Muscle of leg (tissue), 11 donors: Measurements from ENCODE around the gene PLAGL1. TPM values are rescaled to one million over a fixed set of nuclear protein-coding genes. Genes with fewer than 3 reads are reported as not detected.

Experiments
- DNase-seq: peaks from one replicate; pipeline ENCODE4 v3.0.0; 2013
- H3K27ac ChIP-seq: one replicate; pipeline ENCODE4 v1.5.1; 2013; ENCODE audit warnings: mild to moderate bottlenecking, low read length, control low read depth
- H3K27me3 ChIP-seq: one replicate; pipeline ENCODE4 v1.6.1; 2013; ENCODE audit warnings: low read length; ENCODE audit not compliant: control insufficient read depth, insufficient read depth
- H3K36me3 ChIP-seq: one replicate; pipeline ENCODE4 v1.6.1; 2013; ENCODE audit warnings: low read length; ENCODE audit not compliant: control insufficient read depth, insufficient read depth
- H3K4me1 ChIP-seq: one replicate; pipeline ENCODE4 v1.6.1; 2013; ENCODE audit warnings: low read length; ENCODE audit not compliant: control insufficient read depth, insufficient read depth
- H3K4me3 ChIP-seq: one replicate; pipeline ENCODE4 v1.5.1; 2013; ENCODE audit warnings: low read length, control low read depth
- H3K9me3 ChIP-seq: replicated peaks from 2 replicates; pipeline ENCODE4 v1.6.1; 2013; ENCODE audit warnings: low read depth, low read length; ENCODE audit not compliant: control insufficient read depth
- WGBS: methylation state at CpG from one replicate; pipeline ENCODE4 v1.1.5; 2013; ENCODE audit warnings: missing lambda C conversion rate; ENCODE audit not compliant: insufficient coverage; 5-methylcytosine and 5-hydroxymethylcytosine counted together
- polyA plus RNA-seq, 8 donors: library from polyadenylated mRNA; unstranded; fragments of 120-200 nt; gene quantifications; one replicate each; pipeline versions ENCODE4 v1.2.1 to v1.2.3, GENCODE V29; 2013; ENCODE audit warnings: inconsistent platforms in 1 of 8, low replicate concordance in 1 of 8; ENCODE audit not compliant: insufficient read length in 8 of 8, insufficient read depth in 1 of 8
- total RNA-seq: library from RNA; stranded (reverse); fragments of 120-200 nt; gene quantifications from one replicate; pipeline ENCODE4 v1.2.4, GENCODE V29; 2013

The PLAGL1 gene
- total and polyA plus RNA-seq, 9 donors = 105 to 298 (median 237) TPM

DNA sequence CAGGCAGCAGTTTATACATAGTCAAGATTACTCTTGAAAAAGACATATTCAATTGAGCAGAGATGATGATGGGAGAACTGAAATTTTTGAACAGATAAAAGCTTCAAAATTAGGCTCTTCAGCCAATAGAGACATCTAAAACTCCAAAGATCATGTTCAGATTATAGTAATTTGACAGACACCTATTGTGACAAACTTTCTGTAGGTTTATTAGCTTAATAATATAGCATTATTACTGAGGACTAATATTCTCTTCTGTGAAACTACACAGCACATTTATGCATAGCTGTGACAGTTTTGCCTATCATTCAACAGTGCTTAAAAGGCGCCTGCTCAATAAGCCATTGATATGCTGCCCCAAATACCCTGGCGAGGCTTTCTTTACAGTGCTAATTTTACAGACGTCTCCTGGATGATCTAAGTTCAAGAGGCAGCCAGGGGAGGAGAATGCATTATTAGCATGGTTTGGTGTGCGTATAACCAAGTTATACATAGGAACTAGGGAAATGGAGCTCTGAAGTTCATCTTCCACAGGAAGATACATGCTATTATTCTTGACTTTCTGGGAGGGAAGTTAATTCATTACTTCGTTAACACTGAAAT lies 21.5 kb downstream of the PLAGL1 start:
- 51% methylated on average over 3 of the region's 5 CpGs for whole genome bisulfite sequencing
- H3K27me3 ChIP-seq = no peaks in the 10 kb centered on the region
- peak overlapping the region; percentile 38 for H3K27ac ChIP-seq
- peak; percentile 53 for DNase-seq
- no peak overlapping the region for H3K4me3 ChIP-seq
- no peaks in the 10 kb centered on the region for H3K4me1 ChIP-seq
- peaks cover 5% of the 10 kb centered on the region for H3K9me3 ChIP-seq
- H3K36me3 ChIP-seq = peaks cover 19% of the 10 kb centered on the region

DNA sequence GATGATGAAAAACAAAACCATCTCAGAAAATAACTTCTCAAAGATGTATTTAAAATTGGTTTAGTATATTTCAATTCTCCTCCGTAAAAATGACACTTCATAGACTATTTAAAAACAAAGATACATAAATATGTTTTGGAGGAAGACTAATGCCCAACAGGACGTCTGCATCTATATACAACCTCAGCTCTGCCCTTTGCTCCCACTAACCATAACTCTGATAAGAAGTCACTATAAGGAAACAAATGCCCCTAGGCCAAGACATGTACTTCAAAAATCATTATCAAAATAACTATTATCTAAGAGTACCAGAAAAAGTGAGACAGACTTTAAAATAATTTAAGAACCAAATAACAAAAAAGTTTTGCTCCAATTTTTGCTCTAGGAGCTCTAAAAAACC lies 23.4 kb downstream of the PLAGL1 start:
- H3K27me3 ChIP-seq = no peaks in the 10 kb centered on the region
- no peak for DNase-seq
- no CpG with 5 or more reads among the region's 2 CpGs for WGBS
- H3K4me1 ChIP-seq = no peaks in the 10 kb centered on the region
- no peak overlapping the region for H3K27ac ChIP-seq
- peaks cover 20% of the 10 kb centered on the region for H3K36me3 ChIP-seq
- H3K4me3 ChIP-seq = no peak overlapping the region
- peaks cover 5% of the 10 kb centered on the region for H3K9me3 ChIP-seq

DNA sequence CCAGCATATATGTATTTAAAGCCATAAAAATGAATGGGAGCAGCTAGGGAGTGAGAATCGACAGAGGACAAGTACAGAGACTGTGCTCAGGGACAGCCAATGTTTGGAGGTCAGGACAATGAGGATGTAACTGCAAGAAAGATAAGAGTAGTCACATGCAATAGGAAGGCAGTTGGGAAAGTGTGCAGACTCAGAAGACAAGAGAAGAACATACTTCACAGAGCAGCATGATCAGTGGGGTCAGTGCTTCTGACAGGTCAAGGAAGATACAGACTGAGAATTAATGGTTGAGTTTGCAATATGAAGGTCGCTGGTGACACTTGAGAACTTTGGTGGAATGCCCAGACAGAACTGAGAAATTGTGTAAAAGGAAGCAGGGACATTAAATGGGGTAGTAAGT lies 25.1 kb downstream of the PLAGL1 start:
- DNase-seq = no peak
- H3K36me3 ChIP-seq = peaks cover 17% of the 10 kb centered on the region
- WGBS = 85% methylated on average over 2 of the region's 2 CpGs
- no peaks in the 10 kb centered on the region for H3K9me3 ChIP-seq
- no peak overlapping the region for H3K27ac ChIP-seq
- H3K27me3 ChIP-seq = no peaks in the 10 kb centered on the region
- no peak overlapping the region for H3K4me3 ChIP-seq
- H3K4me1 ChIP-seq = no peaks in the 10 kb centered on the region

DNA sequence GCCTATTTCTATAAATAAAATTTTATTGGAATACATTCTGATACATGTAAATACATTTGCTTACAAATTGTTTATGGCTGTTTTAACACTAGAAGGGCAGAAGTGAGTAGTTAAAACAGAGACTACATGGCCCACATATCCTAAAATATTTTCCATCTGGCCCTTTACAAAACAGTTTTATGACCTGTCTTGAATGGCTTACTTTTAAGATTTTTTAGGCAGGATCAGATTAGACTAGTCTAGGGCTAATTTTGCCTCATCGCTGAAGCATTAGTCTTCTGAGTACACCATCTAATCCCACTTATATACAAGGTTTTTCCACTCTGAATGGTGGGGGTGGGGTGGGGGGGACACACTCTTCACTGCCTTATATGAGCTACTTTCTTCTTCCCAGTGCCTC lies 27.1 kb downstream of the PLAGL1 start:
- no CpG with 5 or more reads among the region's 1 CpG for WGBS
- DNase-seq = no peak

DNA sequence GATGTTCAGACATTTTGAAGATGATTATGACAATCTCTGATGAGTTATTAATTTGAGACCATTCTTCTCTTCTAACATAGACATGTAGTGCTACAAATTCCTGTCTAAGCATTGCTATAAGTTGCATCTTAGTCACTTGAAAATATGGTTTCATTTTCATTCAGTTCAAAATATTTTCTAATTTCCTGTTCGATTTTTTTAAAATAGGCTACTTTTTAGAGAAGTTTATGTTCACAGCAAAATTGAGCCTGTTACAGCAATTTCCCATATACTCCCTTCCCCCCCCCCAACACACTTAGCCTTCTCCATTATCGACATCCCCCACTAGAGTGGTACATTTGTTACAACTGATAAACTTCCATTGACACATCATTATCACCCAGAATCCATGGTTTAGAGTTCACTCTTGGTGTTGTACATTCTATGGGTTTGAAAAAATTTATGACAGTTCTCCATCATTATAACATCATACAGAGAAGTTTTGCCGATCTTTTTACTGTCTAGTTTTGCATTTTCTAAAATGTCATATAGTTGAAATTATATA lies 31.2 kb downstream of the PLAGL1 start:
- Histone ChIP-seq H3K4me1 (peaks cover 10% of the 10 kb centered on the region), H3K9me3 (no peaks in the 10 kb centered on the region), H3K36me3 (peaks cover 5% of the 10 kb centered on the region), H3K4me3 (no peak overlapping the region), H3K27me3 (no peaks in the 10 kb centered on the region), H3K27ac (no peak overlapping the region)
- no CpG with 5 or more reads among the region's 3 CpGs for WGBS
- DNase-seq = no peak

More for the DNA sequence above, 27.1 kb downstream of the PLAGL1 start:
- H3K27ac ChIP-seq = no peak overlapping the region
- peaks cover 17% of the 10 kb centered on the region for H3K36me3 ChIP-seq
- no peaks in the 10 kb centered on the region for H3K9me3 ChIP-seq
- no peak overlapping the region for H3K4me3 ChIP-seq
- no peaks in the 10 kb centered on the region for H3K4me1 ChIP-seq
- H3K27me3 ChIP-seq = no peaks in the 10 kb centered on the region

DNA sequence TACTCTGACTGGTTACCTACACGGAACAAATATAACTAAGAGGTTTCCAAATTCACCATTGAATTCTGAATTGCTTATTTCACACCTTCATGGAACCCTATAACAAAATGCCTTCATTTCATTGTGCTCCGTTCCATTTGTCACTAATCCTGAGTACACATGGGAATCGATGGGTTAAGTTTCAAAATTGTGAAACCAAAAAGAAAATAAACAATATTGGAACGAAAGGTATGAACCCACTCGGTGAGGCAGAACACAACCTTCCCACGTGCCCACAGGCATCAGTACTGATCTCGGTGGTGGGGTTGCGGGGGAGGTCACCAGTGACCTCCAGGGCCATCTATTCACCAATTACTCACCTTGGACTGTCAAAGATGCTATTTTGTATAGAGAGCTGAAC lies 34.0 kb downstream of the PLAGL1 start:
- H3K4me3 ChIP-seq = no peak overlapping the region
- WGBS = no CpG with 5 or more reads among the region's 8 CpGs
- no peaks in the 10 kb centered on the region for H3K27me3 ChIP-seq
- no peak overlapping the region for H3K27ac ChIP-seq
- DNase-seq = no peak
- H3K36me3 ChIP-seq = peaks cover 2% of the 10 kb centered on the region
- H3K4me1 ChIP-seq = peaks cover 11% of the 10 kb centered on the region
- no peaks in the 10 kb centered on the region for H3K9me3 ChIP-seq

DNA sequence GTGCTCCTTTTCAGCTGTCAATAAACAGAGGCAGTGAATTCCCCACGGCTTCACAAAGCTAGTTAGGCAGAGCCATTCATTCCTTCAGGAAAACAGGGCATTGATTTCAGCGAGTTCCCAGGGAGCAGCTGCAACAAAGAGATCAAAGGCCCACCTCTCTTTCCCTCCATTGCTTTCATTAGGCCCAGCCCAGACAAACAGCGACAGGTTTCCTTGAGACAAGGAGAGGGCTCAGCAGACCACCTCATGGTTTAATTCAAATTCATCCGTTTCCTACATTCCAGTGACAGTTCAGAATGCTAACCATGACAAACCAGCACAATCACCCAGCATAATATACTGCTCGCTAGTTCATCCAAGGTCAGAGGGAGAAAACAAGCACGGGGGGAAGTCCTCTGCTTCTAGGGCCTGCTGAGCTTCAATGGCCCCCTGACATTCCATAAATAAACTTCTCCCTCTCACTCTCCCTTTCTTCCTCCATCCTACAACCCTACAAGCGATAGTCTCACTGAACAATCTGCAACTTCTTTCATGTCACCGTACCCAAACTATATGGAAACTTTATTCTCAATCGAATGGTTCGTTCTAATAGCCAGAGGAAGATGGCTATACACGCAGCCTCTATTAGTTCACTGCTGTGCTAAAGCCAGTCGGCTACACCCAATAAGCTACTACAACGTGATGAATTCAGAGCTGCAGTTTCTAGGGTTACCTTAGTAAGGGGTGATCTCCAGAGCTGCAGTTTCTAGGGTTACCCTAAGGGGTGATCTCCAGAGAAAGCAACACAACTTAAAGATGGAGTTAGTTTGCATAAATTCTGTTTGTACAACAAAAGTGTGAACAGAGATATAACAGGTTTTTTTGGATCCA lies 34.7 kb downstream of the PLAGL1 start:
- DNase-seq = peak; percentile 45
- peaks cover 12% of the 10 kb centered on the region for H3K4me1 ChIP-seq
- H3K4me3 ChIP-seq = no peak overlapping the region
- H3K27ac ChIP-seq = peak overlapping the region; percentile 65
- H3K9me3 ChIP-seq = no peaks in the 10 kb centered on the region
- WGBS = 44% methylated on average over 9 of the region's 13 CpGs
- H3K27me3 ChIP-seq = no peaks in the 10 kb centered on the region
- peaks cover 6% of the 10 kb centered on the region for H3K36me3 ChIP-seq

DNA sequence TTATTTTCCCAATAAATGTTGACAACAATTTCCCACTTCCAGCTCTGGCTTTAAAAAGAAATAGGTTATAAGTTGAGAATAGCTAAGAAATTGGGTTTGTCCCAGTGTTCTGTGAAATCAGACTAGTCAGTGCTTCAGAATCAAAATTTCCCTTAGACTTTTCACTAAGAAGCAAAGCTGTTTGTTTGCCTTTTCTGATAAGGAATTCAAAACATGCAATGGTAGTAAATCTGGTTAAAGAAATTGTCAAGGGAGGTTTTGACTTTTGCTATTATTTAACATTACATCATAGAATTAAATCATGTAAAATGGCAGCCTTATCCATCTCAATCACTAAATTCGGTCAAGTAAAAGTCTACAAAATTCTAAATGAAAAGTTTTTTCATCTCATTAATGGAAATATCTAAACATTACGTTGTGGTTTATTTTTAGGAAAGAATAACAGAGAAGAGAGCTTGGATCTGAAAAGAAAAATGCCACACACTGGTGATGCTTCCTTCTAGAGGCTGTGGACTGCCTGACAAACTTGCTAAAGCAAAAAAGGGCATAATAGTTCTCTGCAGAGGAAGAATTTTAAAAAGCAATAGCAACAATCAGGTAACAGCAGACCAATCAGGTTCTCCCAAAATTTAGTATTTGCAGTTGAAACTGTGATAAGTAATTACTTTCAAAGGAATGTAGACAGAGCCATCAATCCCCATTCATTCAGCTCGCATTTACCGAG lies 36.4 kb downstream of the PLAGL1 start:
- Histone ChIP-seq H3K27me3 (no peaks in the 10 kb centered on the region), H3K9me3 (no peaks in the 10 kb centered on the region), H3K27ac (peak overlapping the region; percentile 66), H3K4me1 (peaks cover 18% of the 10 kb centered on the region), H3K4me3 (no peak overlapping the region), H3K36me3 (peaks cover 10% of the 10 kb centered on the region)
- peak; percentile 67 for DNase-seq
- WGBS = no CpG with 5 or more reads among the region's 4 CpGs

DNA sequence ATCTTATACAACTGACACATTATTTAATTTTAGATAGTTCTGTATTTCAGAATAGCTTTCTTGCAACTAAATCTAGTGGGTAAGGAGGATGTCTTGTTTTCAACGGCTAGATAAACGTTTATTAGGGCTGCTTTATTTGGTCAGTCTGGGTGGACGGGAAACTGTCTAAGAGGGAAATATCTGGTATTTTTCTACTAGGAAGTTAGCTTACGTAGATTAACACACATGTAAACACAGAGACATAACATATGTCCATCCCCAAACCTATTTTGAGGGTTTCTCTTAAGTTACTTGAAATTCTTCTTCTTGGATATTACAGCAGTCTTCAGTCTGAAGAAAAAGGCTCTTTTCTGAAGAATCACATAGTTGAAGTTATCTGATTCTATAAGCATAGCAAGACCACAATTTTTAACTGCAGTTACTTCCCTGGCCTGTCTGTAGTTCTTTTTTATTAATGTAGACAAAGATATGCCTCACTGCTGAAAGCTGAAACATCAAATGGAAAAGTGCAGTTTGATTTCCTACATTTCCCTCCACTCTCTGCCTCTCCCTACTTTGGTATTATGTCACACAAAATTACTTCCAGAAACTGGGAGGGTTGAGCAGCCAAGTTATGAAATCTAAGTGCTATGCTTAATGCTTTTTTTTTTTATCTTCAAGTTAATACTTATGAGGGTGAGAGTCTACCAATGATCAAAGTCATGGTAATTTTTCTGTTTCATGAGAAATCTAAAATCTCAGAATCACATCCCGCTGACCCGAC lies 37.4 kb downstream of the PLAGL1 start:
- peak; percentile 94 for DNase-seq
- Histone ChIP-seq H3K36me3 (peaks cover 12% of the 10 kb centered on the region), H3K27me3 (no peaks in the 10 kb centered on the region), H3K4me3 (no peak overlapping the region), H3K4me1 (peaks cover 21% of the 10 kb centered on the region), H3K9me3 (no peaks in the 10 kb centered on the region), H3K27ac (peak overlapping the region; percentile 66)
- no CpG with 5 or more reads among the region's 6 CpGs for WGBS
